Measurements from ENCODE around the gene GALNTL6. TPM values are rescaled to one million over a fixed set of nuclear protein-coding genes. Genes with fewer than 3 reads are reported as not detected.
"Not testable (repeated sequence)": the region's sequence is repeated elsewhere in the genome, so short reads cannot be mapped to it uniquely, and the experiment has no call there.

Gene GALNTL6
- total RNA-seq, 4 donors from 2014 or later = 0.26 to 4.0 (median 1.5) TPM; not detected in 1

- Histone ChIP-seq H3K4me3 (no peak overlapping the region), H3K4me1 (no peaks in the 10 kb centered on the region), H3K27me3 (no peaks in the 10 kb centered on the region), H3K36me3 (no peaks in the 10 kb centered on the region), H3K27ac (no peak overlapping the region), H3K9me3 (no peaks in the 10 kb centered on the region)
- TF ChIP-seq POLR2AphosphoS5 (IDR thresholded peaks at IDR 0.05) = no peak
- TF ChIP-seq EP300 (IDR thresholded peaks at IDR 0.05) = no peak
- TF ChIP-seq POLR2A (IDR thresholded peaks at IDR 0.05) = no peak
- TF ChIP-seq CTCF (IDR thresholded peaks at IDR 0.05) = no peak
- no peak for DNase-seq (ENCODE audit: low spot score in 2 of 2)
- WGBS = 27% methylated on average over 4 of the region's 4 CpGs
Measured at GRCh38 chr4:172793565-172794306, 980.5 kb downstream of the GALNTL6 start.

GRCh38 chr4:172794307-172794703 lies 981.1 kb downstream of the GALNTL6 start:
- no peaks in the 10 kb centered on the region for H3K27me3 ChIP-seq
- no peak overlapping the region for H3K27ac ChIP-seq
- no peak for TF ChIP-seq POLR2AphosphoS5 (IDR thresholded peaks at IDR 0.05)
- TF ChIP-seq EP300 (IDR thresholded peaks at IDR 0.05) = no peak
- TF ChIP-seq POLR2A (IDR thresholded peaks at IDR 0.05) = no peak
- TF ChIP-seq CTCF (IDR thresholded peaks at IDR 0.05) = no peak
- no peak overlapping the region for H3K4me3 ChIP-seq
- no peaks in the 10 kb centered on the region for H3K36me3 ChIP-seq
- DNase-seq (ENCODE audit: low spot score in 2 of 2) = no peak
- no peaks in the 10 kb centered on the region for H3K9me3 ChIP-seq
- H3K4me1 ChIP-seq = no peaks in the 10 kb centered on the region
- 81% methylated on average over 3 of the region's 3 CpGs for WGBS

GRCh38 chr4:172797281-172797680 lies 984.1 kb downstream of the GALNTL6 start:
- WGBS = 95% methylated on average over 18 of the region's 18 CpGs
- not testable (repeated sequence) for H3K4me1 ChIP-seq; H3K4me3 ChIP-seq; H3K27me3 ChIP-seq; DNase-seq (ENCODE audit: low spot score in 2 of 2); H3K27ac ChIP-seq; H3K9me3 ChIP-seq; H3K36me3 ChIP-seq

GRCh38 chr4:172802032-172802431 lies 988.8 kb downstream of the GALNTL6 start:
- TF ChIP-seq POLR2A (IDR thresholded peaks at IDR 0.05) = no peak
- no peak for TF ChIP-seq EP300 (IDR thresholded peaks at IDR 0.05)
- no peak for TF ChIP-seq POLR2AphosphoS5 (IDR thresholded peaks at IDR 0.05)
- no peak for TF ChIP-seq CTCF (IDR thresholded peaks at IDR 0.05)
- Histone ChIP-seq H3K4me1 (no peaks in the 10 kb centered on the region), H3K27me3 (no peaks in the 10 kb centered on the region), H3K36me3 (no peaks in the 10 kb centered on the region), H3K9me3 (no peaks in the 10 kb centered on the region), H3K4me3 (no peak overlapping the region), H3K27ac (no peak overlapping the region)
- 60% methylated on average over 2 of the region's 2 CpGs for WGBS
- DNase-seq (ENCODE audit: low spot score in 2 of 2) = no peak

GRCh38 chr4:172806841-172807240 lies 993.6 kb downstream of the GALNTL6 start:
- Histone ChIP-seq H3K4me1 (no peaks in the 10 kb centered on the region), H3K27me3 (no peaks in the 10 kb centered on the region), H3K4me3 (no peak overlapping the region), H3K36me3 (no peaks in the 10 kb centered on the region), H3K27ac (no peak overlapping the region), H3K9me3 (no peaks in the 10 kb centered on the region)
- no peak for DNase-seq (ENCODE audit: low spot score in 2 of 2)
- WGBS = 92% methylated on average over 4 of the region's 4 CpGs
- no peak for TF ChIP-seq POLR2AphosphoS5 (IDR thresholded peaks at IDR 0.05)
- TF ChIP-seq CTCF (IDR thresholded peaks at IDR 0.05) = no peak
- no peak for TF ChIP-seq EP300 (IDR thresholded peaks at IDR 0.05)
- TF ChIP-seq POLR2A (IDR thresholded peaks at IDR 0.05) = no peak

GRCh38 chr4:172808196-172808595 lies 995.0 kb downstream of the GALNTL6 start:
- Histone ChIP-seq H3K27ac (no peak overlapping the region), H3K4me3 (no peak overlapping the region), H3K36me3 (no peaks in the 10 kb centered on the region), H3K4me1 (no peaks in the 10 kb centered on the region), H3K9me3 (no peaks in the 10 kb centered on the region), H3K27me3 (no peaks in the 10 kb centered on the region)
- WGBS = 83% methylated on average over 4 of the region's 4 CpGs
- no peak for DNase-seq (ENCODE audit: low spot score in 2 of 2)
- no peak for TF ChIP-seq EP300 (IDR thresholded peaks at IDR 0.05)
- no peak for TF ChIP-seq POLR2AphosphoS5 (IDR thresholded peaks at IDR 0.05)
- no peak for TF ChIP-seq CTCF (IDR thresholded peaks at IDR 0.05)
- TF ChIP-seq POLR2A (IDR thresholded peaks at IDR 0.05) = no peak

Measured in suprapubic skin (tissue), 4 donors.